ENCODE results near the gene RAB35.

DNA sequence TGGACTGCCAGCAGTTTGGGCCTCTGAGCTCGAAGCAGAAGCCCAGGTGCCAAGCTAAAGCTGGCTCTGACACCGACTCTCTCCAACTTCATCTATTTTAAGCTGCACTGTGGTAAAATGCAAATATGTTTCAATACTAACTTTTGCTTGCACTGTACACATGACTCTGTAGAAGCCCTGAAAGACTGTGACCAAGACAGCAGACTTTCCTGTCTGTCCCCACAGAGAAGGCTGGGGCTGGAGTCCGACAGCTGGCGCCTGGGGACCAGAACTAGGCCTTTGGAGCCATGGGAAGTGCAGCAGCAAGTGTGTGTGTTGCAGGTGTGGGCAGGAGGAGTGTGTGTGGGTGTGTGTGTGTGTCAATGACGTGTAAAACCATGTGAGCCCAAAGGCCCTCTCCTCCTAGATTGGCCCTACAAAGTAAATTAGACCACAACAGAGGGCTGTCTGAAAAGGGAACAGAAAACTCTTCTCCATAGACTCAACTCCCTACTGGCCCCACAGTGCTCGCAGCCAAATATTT is 16.4 kb upstream of the RAB35 start:
- TF ChIP-seq EP300 (IDR thresholded peaks at IDR 0.05) (no peak), CTCF (IDR thresholded peaks at IDR 0.05) (no peak), POLR2A (IDR thresholded peaks at IDR 0.05) (no peak)

All from ovary (tissue), 3 donors.